Natural killer cell (primary cell): ENCODE measurements around the gene HSPH1. TPM values are rescaled to one million over a fixed set of nuclear protein-coding genes. Genes with fewer than 3 reads are reported as not detected.

ENCODE experiments used
- ATAC-seq, 3 donors: fragments of 150-1000 bp in 2 of 3; fragments of 200-7000 bp in 1 of 3; cut with Tn5 transposase; 1 replicate in 1 of 3; 2 replicates in 2 of 3; pipeline ENCODE4 v1.10.0; 2021; ENCODE audit warnings: mild to moderate bottlenecking in 2 of 3, moderate library complexity in 2 of 3
- DNase-seq, 2 donors: peaks; one replicate each; pipeline versions ENCODE4 v3.0.0 to v3.0.0-alpha.2; 2013 to 2021; ENCODE audit warnings: mixed read lengths in 1 of 2
- H3K27ac ChIP-seq: one replicate; pipeline ENCODE4 v1.5.1; 2013; ENCODE audit warnings: mild to moderate bottlenecking, low read length
- H3K27me3 ChIP-seq: one replicate; pipeline ENCODE4 v1.6.1; 2013; ENCODE audit warnings: low read length; ENCODE audit not compliant: control insufficient read depth, insufficient read depth
- H3K36me3 ChIP-seq: one replicate; pipeline ENCODE4 v1.6.1; 2013; ENCODE audit warnings: low read length; ENCODE audit not compliant: control insufficient read depth, insufficient read depth
- H3K4me1 ChIP-seq: one replicate; pipeline ENCODE4 v1.6.1; 2013; ENCODE audit warnings: low read length; ENCODE audit not compliant: control insufficient read depth, insufficient read depth
- H3K4me3 ChIP-seq: one replicate; pipeline ENCODE4 v1.5.1; 2013; ENCODE audit warnings: low read length
- H3K9me3 ChIP-seq: one replicate; pipeline ENCODE4 v1.6.1; 2013; ENCODE audit warnings: low read length; ENCODE audit not compliant: control insufficient read depth, insufficient read depth
- H3K27ac Mint-ChIP-seq, 2 donors: one replicate each; pipeline ENCODE4 v1.8.0; 2022; ENCODE audit warnings: mild to moderate bottlenecking in 2 of 2, mixed read lengths in 2 of 2, moderate library complexity in 1 of 2
- H3K27me3 Mint-ChIP-seq, 2 donors: one replicate each; pipeline ENCODE4 v1.8.0; 2022; ENCODE audit warnings: low read depth in 2 of 2, mixed read lengths in 2 of 2
- H3K36me3 Mint-ChIP-seq: one replicate; pipeline ENCODE4 v1.8.0; 2022; ENCODE audit warnings: mixed read lengths
- H3K4me1 Mint-ChIP-seq, 2 donors: one replicate each; pipeline ENCODE4 v1.8.0; 2022; ENCODE audit warnings: mixed read lengths in 2 of 2
- H3K4me3 Mint-ChIP-seq: one replicate; pipeline ENCODE4 v1.8.0; 2022; ENCODE audit warnings: mild to moderate bottlenecking, moderate library complexity, mixed read lengths
- H3K9me3 Mint-ChIP-seq, 2 donors: one replicate each; pipeline ENCODE4 v1.8.0; 2022; ENCODE audit warnings: mixed read lengths in 2 of 2
- CTCF ChIP-seq: fragments of 200-600 bp; IDR thresholded peaks from one replicate; pipeline ENCODE4 v1.8.0; 2022; ENCODE audit warnings: antibody characterized with exemption
- WGBS: methylation state at CpG from one replicate; pipeline ENCODE4 v1.1.7; 2013; ENCODE audit warnings: missing lambda C conversion rate; ENCODE audit not compliant: insufficient coverage; 5-methylcytosine and 5-hydroxymethylcytosine counted together
- intact Hi-C: fragments of 100-400 bp; cut with micrococcal nuclease; formaldehyde crosslinking; loops from one replicate; pipeline ENCODE4 v1.14.2; 2022
- total RNA-seq, 4 donors: library from RNA; stranded (reverse); fragments of 120-200 nt in 1 of 4; gene quantifications; one replicate each; pipeline versions ENCODE4 v1.2.3 to v1.2.4, GENCODE V29; 2013 to 2022

The HSPH1 gene
- total RNA-seq, 3 donors from 2014 or later (not counting 1 experiment from before 2014, with no cell fraction given), result 51.2 to 81.6 (median 75.4) TPM

- Histone ChIP-seq H3K27ac (no peak overlapping the region), H3K4me3 (no peak overlapping the region), H3K36me3 (no peaks in the 10 kb centered on the region), H3K9me3 (no peaks in the 10 kb centered on the region), H3K4me1 (no peaks in the 10 kb centered on the region), H3K27me3 (no peaks in the 10 kb centered on the region)
- intact Hi-C loops, result no loop called here
- ATAC-seq, result no peak
- DNase-seq, result no peak
- no peak for TF ChIP-seq CTCF
- WGBS, result 87% methylated on average over 6 of the region's 6 CpGs
- Mint-ChIP-seq H3K36me3 (no peaks in the 10 kb centered on the region), H3K27ac (no peak overlapping the region), H3K9me3 (no peaks in the 10 kb centered on the region), H3K27me3 (peaks cover 12 to 32% of the 10 kb centered on the region in 2 donors), H3K4me1 (peaks cover 0 to 4% of the 10 kb centered on the region in 2 donors), H3K4me3 (no peak overlapping the region)
Observed at GRCh38 chr13:31094331-31095015, 67.2 kb downstream of the HSPH1 start.

- Histone ChIP-seq H3K27me3 (no peaks in the 10 kb centered on the region), H3K9me3 (no peaks in the 10 kb centered on the region), H3K4me3 (no peak overlapping the region), H3K4me1 (no peaks in the 10 kb centered on the region), H3K36me3 (no peaks in the 10 kb centered on the region), H3K27ac (no peak overlapping the region)
- H3K27ac Mint-ChIP-seq, result no peak overlapping the region
- peaks cover 9 to 25% of the 10 kb centered on the region in 2 donors for H3K27me3 Mint-ChIP-seq
- no peak for DNase-seq
- no peak for ATAC-seq
- H3K36me3 Mint-ChIP-seq, result no peaks in the 10 kb centered on the region
- no peaks in the 10 kb centered on the region for H3K9me3 Mint-ChIP-seq
- 88% methylated on average over 9 of the region's 9 CpGs for WGBS
- H3K4me3 Mint-ChIP-seq, result no peak overlapping the region
- intact Hi-C loops, result no loop called here
- no peak for TF ChIP-seq CTCF
- peaks cover 0 to 4% of the 10 kb centered on the region in 2 donors for H3K4me1 Mint-ChIP-seq
Observed at GRCh38 chr13:31093145-31093885, 68.4 kb downstream of the HSPH1 start.

GRCh38 chr13:31092646-31093045 is 69.1 kb downstream of the HSPH1 start:
- Mint-ChIP-seq H3K9me3 (no peaks in the 10 kb centered on the region), H3K27me3 (peaks cover 9 to 21% of the 10 kb centered on the region in 2 donors), H3K4me3 (no peak overlapping the region), H3K36me3 (no peaks in the 10 kb centered on the region), H3K27ac (no peak overlapping the region), H3K4me1 (peaks cover 0 to 4% of the 10 kb centered on the region in 2 donors)
- no peaks in the 10 kb centered on the region for H3K27me3 ChIP-seq
- ATAC-seq, result no peak
- 88% methylated on average over 2 of the region's 5 CpGs for WGBS
- TF ChIP-seq CTCF, result no peak
- no peaks in the 10 kb centered on the region for H3K9me3 ChIP-seq
- no peaks in the 10 kb centered on the region for H3K4me1 ChIP-seq
- no peak overlapping the region for H3K4me3 ChIP-seq
- no peak for DNase-seq
- no peaks in the 10 kb centered on the region for H3K36me3 ChIP-seq
- H3K27ac ChIP-seq, result no peak overlapping the region
- intact Hi-C loops, result no loop called here
